ENCODE measurements around the gene CYP51A1.
"Not testable (repeated sequence)": the region's sequence is repeated elsewhere in the genome, so short reads cannot be mapped to it uniquely, and the experiment has no call there.

CYP51A1 gene

GRCh38 chr7:92134271-92135051, at the start of gene CYP51A1:
Gene CYP51A1 (minus strand): TSS chr7:92134477. CDS start chr7:92134364, 113 bp downstream.
- peak; percentile 86 to 95 for DNase-seq (ENCODE audit: low read depth in 1 of 2, low spot score in 1 of 2)

- DNase-seq (ENCODE audit: low read depth in 1 of 2, low spot score in 1 of 2): peak; percentile 80 to 88
These were observed 44.9 kb upstream of the CYP51A1 start, which contains the start of gene LRRD1 for GRCh38 chr7:92178928-92179924. Gene LRRD1 (minus strand): TSS chr7:92179142. CDS start chr7:92165202, 13,940 bp downstream.

- DNase-seq (ENCODE audit: low read depth in 1 of 2, low spot score in 1 of 2): no peak
These were observed 43.1 kb upstream of the CYP51A1 start for GRCh38 chr7:92177362-92177761.

GRCh38 chr7:92169529-92169928, 35.3 kb upstream of the CYP51A1 start:
- not testable (repeated sequence) for DNase-seq (ENCODE audit: low read depth in 1 of 2, low spot score in 1 of 2)

GRCh38 chr7:92161271-92161670, 27.0 kb upstream of the CYP51A1 start:
- no peak for DNase-seq (ENCODE audit: low read depth in 1 of 2, low spot score in 1 of 2)

- DNase-seq (ENCODE audit: low read depth in 1 of 2, low spot score in 1 of 2): no peak
These were observed 24.6 kb upstream of the CYP51A1 start for GRCh38 chr7:92158660-92159575.

GRCh38 chr7:92156990-92157389, 22.7 kb upstream of the CYP51A1 start:
- no peak for DNase-seq (ENCODE audit: low read depth in 1 of 2, low spot score in 1 of 2)

GRCh38 chr7:92155108-92155739, 20.9 kb upstream of the CYP51A1 start:
- no peak for DNase-seq (ENCODE audit: low read depth in 1 of 2, low spot score in 1 of 2)

- no peak for DNase-seq (ENCODE audit: low read depth in 1 of 2, low spot score in 1 of 2)
These were observed 16.3 kb upstream of the CYP51A1 start for GRCh38 chr7:92150450-92151017.

GRCh38 chr7:92149736-92150239, 15.5 kb upstream of the CYP51A1 start:
- no peak for DNase-seq (ENCODE audit: low read depth in 1 of 2, low spot score in 1 of 2)

GRCh38 chr7:92143192-92143880, 9.1 kb upstream of the CYP51A1 start:
- DNase-seq (ENCODE audit: low read depth in 1 of 2, low spot score in 1 of 2): not testable (repeated sequence)

- DNase-seq (ENCODE audit: low read depth in 1 of 2, low spot score in 1 of 2): not testable (repeated sequence)
These were observed 8.5 kb upstream of the CYP51A1 start for GRCh38 chr7:92142791-92143190.

GRCh38 chr7:92141161-92141560, 6.9 kb upstream of the CYP51A1 start:
- no peak for DNase-seq (ENCODE audit: low read depth in 1 of 2, low spot score in 1 of 2)

GRCh38 chr7:92137557-92137956, 3.3 kb upstream of the CYP51A1 start:
- DNase-seq (ENCODE audit: low read depth in 1 of 2, low spot score in 1 of 2): no peak

- DNase-seq (ENCODE audit: low read depth in 1 of 2, low spot score in 1 of 2): no peak
These were observed 994 bp upstream of the CYP51A1 start for GRCh38 chr7:92135052-92135889.

- peak; percentile 30 for DNase-seq (ENCODE audit: low read depth in 1 of 2, low spot score in 1 of 2)
These were observed 473 bp downstream of the CYP51A1 start for GRCh38 chr7:92133737-92134270.

- DNase-seq (ENCODE audit: low read depth in 1 of 2, low spot score in 1 of 2): no peak
These were observed 1.0 kb downstream of the CYP51A1 start for GRCh38 chr7:92133133-92133736.
